GM18526 (cell line): ENCODE measurements around the gene PAGE5.

ENCODE experiments used
- POLR2A ChIP-seq: IDR thresholded peaks from 3 replicates; pipeline ENCODE4 v1.6.1; 2011; ENCODE audit not compliant: insufficient read length; ENCODE audit errors: extremely low read depth

The PAGE5 gene

DNA sequence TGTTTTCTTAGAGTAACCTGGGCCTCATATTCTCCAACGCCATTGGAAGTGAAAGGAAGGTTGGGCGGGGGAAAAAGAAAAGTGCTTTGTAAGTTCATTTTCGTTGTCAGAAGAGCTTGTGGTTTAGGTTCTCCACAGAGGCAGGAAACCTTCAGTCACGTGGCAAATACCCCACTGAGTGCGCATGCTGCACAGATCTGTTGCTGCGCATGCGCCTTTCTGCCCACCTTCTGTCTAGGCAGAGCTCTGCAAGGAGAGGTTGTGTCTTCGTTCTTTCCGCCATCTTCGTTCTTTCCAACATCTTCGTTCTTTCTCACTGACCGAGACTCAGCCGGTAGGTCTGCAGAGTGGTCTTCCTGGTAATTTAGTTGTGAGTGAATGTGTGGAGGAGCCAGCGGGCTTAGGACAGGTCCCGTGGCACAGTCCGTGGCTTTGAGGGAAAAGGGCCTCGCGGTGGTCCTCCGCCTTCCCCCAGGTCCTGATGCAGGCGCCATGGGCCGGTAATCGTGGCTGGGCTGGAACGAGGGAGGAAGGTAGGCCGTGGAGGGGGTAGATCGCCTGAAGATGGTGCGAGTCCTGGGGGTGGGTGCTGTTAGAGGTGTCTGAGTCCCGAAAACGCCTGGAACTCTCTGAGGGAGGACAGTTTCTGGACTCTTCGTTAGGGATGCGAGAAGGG lies at the start of gene PAGE5:
PAGE5 (plus strand) TSS at position 228 of the 676 bp plus-strand sequence. CDS start 1,037 bp downstream, outside the sequence.
- no peak for TF ChIP-seq POLR2A

- TF ChIP-seq POLR2A: no peak
These were observed 32.9 kb upstream of the PAGE5 start for GRCh38 chrX:55187281-55187680.

DNA sequence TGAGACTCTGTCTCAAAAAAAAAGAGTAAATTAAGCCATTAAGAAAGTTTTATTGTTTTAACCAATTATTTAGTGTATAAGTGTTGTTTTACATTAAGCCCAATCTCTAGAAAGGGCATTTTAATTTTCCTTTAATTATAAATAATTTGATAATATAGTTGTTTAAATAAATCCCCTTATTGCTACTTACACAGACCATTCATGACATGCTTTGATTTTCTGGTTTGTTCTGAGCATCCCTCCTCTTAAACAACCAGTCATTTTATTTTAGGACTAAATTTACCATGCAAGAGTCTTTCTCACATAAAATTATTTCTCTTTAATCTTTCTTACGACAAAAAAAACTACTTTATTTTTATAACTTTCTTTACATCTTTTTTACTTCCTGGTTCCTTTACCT lies 23.5 kb upstream of the PAGE5 start:
- TF ChIP-seq POLR2A: no peak

DNA sequence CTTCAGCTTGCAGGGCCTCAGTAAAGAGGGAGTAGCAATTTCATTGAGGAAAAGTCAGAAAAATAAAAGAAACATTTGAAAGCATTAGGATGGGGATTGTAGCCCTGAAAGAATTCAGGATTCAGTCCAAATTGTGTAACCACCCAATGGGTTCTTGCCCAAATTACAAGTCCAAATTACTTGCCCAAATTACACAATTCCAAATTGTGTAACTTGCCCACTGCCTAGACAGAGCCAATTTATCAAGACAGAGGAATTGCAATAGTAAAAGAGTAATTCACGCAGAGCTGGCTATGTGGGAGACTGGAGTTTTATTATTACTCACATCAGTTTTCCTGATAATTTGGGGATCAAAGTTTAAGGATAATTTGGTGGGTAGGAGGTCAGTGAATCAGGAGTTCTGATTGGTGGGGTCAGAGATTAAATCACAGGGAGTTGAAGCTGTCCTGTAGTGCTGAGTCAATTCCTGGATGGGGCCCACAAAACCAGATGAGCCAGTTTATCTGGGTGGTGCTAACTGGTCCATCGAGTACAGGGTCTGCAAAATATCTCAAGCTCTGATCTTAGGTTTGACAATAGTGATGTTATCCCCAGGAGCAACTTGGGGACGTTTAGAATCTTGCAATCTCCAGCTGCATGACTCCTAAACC lies 18.1 kb upstream of the PAGE5 start:
- no peak for TF ChIP-seq POLR2A

DNA sequence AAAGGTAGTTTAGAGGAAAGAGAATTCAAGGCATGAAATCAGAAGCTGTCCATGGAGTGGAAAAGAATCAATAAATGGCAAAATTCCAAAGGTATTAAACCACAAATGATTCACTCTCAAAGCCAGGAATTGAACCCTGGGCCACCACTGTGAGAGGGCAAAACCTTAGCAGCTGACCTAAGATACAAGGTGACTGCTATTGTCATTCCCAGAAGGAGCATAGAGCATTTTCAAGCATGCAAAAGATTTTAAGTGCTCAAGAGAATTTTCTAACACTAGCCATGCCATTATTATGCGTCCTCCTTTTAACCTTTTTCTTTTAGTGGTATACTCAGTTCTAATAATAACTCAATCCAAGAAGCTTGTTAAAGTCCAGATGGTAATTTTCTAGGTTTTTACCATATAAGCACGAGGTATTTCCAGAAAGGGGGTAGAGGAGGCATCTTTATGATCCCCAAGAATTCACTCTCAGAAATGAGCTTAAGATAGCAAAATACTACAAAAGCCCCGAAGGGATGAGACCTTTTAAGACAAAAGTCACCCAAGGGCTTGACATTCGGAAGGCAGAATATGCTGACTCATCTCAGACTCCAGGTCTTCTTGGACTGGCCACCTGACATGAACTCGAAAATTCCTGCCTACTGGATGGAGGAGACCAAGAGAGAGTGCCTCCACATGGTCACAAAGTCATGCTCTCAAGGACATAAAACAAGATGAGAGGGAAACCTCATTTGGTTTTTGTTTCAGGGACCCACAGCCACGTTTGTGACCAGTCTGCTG lies 13.8 kb upstream of the PAGE5 start:
- TF ChIP-seq POLR2A: no peak

DNA sequence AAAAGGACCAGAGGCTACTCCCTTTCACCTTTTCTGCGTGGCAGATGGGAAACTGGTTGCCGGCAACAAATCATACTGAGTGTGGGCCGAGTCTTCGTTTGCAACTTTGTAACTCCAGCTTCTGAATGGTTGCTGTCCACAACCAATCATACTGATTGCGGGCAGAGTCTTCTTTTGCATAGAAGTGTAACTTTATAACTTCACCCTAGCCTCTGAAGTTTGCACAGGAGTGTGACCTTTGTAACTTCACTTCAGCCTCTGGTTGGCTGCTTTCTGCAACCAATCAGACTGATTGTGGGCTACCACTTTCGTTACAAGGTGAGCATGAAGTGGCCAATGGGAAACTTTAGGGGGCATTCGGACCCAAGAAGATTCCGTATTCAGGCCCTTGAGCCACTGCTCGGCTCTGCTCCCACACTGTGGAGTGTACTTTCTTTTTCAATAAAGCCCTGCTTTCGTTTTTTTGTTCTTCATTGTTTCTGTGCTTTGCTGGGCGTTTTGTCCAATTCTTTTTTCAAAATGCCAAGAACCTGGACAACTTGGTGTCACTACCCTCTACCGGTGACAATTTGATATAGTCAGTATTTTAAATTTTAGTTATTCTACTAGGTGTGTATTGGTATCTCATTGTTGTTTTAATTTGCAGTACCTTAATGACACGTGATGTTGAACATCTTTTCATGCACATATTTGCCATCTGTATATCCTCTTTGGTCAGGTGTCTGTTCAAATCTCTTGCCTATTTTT lies 9.0 kb upstream of the PAGE5 start:
- TF ChIP-seq POLR2A: no peak

- no peak for TF ChIP-seq POLR2A
These were observed 6.8 kb upstream of the PAGE5 start for GRCh38 chrX:55213381-55213780.

- TF ChIP-seq POLR2A: no peak
These were observed 20.7 kb downstream of the PAGE5 start for GRCh38 chrX:55240788-55241340.

DNA sequence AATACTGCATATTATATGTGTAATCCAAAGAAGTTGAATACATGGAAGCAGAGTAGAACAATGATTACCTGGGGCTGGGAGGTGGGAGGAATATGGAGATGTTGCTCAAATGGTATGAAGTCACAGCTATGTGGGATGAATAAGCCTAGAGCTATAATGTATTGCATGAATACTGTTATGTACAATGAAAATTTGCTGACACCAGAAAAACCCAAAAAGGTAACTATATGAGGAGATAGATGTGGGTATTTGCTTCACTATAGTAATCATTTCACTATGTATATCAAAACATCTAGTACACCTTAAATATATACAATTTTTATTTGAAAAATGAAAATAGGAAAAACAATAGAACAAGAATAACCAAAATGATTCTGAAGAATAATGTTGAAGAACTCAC lies 33.4 kb downstream of the PAGE5 start:
- no peak for TF ChIP-seq POLR2A

DNA sequence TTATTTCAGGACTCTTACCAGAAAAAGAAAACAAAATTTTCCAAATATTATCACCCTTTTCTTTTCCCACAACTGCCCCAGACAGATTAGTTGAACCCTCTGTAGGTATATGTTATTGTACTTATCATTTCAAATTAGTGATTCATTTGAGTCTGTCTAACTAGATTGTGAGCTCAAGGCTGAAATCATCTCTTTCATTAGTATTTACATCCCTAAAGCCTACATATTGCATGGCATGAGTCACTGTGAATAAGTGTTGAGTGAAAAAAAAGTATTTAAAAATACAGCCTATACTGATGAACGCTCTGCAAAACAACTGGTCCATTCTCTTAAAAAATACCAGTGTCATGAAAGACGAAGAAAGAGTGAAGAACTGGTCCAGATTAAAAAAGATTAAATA lies 40.7 kb downstream of the PAGE5 start:
- no peak for TF ChIP-seq POLR2A

DNA sequence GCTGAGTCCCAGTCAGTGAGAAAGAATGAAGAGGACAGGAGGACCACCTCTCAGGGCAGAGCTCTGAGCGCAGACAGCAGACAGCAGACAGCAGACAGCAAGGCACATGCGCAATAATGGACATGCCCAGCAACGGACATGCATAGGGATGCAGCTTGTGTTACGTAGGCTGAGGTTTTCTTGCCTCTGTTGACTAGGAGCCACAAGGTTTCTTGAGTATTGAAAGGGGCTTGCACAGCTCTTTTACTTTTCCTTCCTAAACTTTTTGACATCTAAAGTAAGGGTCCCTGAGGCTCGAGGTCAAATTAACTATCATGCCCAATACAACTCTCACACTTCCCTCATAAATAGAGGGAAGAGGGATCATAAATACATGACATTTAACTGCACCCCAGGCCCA lies 44.7 kb downstream of the PAGE5 start, which contains the start of gene PAGE3:
PAGE3 (minus strand) TSS at position 101 of the 400 bp plus-strand sequence. CDS start 1,013 bp downstream, outside the sequence.
- no peak for TF ChIP-seq POLR2A
